ENCODE measurements around the gene EIF2AK2. TPM values are rescaled to one million over a fixed set of nuclear protein-coding genes. Genes with fewer than 3 reads are reported as not detected.

EIF2AK2 gene
- total and polyA plus RNA-seq, 4 donors = 7.5 to 40.1 (median 19.9) TPM

- Histone ChIP-seq H3K27me3 (ENCODE audit: control insufficient read depth in 3 of 3, insufficient read depth in 3 of 3, low read length in 2 of 3) (no peaks in the 10 kb centered on the region), H3K27ac (ENCODE audit: low read depth in 1 of 2, low read length in 1 of 2) (no peak overlapping the region), H3K4me1 (ENCODE audit: control insufficient read depth in 5 of 5, insufficient read depth in 5 of 5, low read length in 5 of 5) (no peaks in the 10 kb centered on the region), H3K9me3 (ENCODE audit: control insufficient read depth in 4 of 4, insufficient read depth in 3 of 4, low read length in 3 of 4) (no peaks in the 10 kb centered on the region), H3K36me3 (ENCODE audit: control insufficient read depth in 4 of 4, insufficient read depth in 4 of 4, low read length in 4 of 4) (peaks cover 9 to 15% (median 12%) of the 10 kb centered on the region in 4 donors), H3K4me3 (no peak overlapping the region), H3K9ac (ENCODE audit: insufficient read depth in 1 of 2, low read length in 2 of 2) (no peak overlapping the region)
- DNase-seq (no peak), ATAC-seq (ENCODE audit: insufficient read depth, low FRiP score) (no peak)
- no peak for TF ChIP-seq CTCF (IDR thresholded peaks at IDR 0.05; ENCODE audit: control extremely low read depth, extremely low read depth)
- 71 to 96% methylated on average over 1 of the region's 1 CpG for WGBS, 2 donors
Measured at GRCh38 chr2:37100054-37100453, 56.7 kb downstream of the EIF2AK2 start.

GRCh38 chr2:37098416-37099118 lies 58.2 kb downstream of the EIF2AK2 start:
- 94 to 97% methylated on average over 4 of the region's 4 CpGs for WGBS, 2 donors

GRCh38 chr2:37096568-37096967 lies 60.2 kb downstream of the EIF2AK2 start:
- DNase-seq (no peak), ATAC-seq (ENCODE audit: insufficient read depth, low FRiP score) (no peak)
- no peaks in the 10 kb centered on the region for H3K27me3 ChIP-seq (ENCODE audit: control insufficient read depth in 3 of 3, insufficient read depth in 3 of 3, low read length in 2 of 3)
- H3K9ac ChIP-seq (ENCODE audit: insufficient read depth in 1 of 2, low read length in 2 of 2) = no peak overlapping the region
- H3K4me1 ChIP-seq (ENCODE audit: control insufficient read depth in 5 of 5, insufficient read depth in 5 of 5, low read length in 5 of 5) = no peaks in the 10 kb centered on the region
- H3K27ac ChIP-seq (ENCODE audit: low read depth in 1 of 2, low read length in 1 of 2) = no peak overlapping the region
- peaks cover 9 to 28% (median 18%) of the 10 kb centered on the region in 4 donors for H3K36me3 ChIP-seq (ENCODE audit: control insufficient read depth in 4 of 4, insufficient read depth in 4 of 4, low read length in 4 of 4)
- TF ChIP-seq CTCF (IDR thresholded peaks at IDR 0.05; ENCODE audit: control extremely low read depth, extremely low read depth) = no peak
- no peaks in the 10 kb centered on the region for H3K9me3 ChIP-seq (ENCODE audit: control insufficient read depth in 4 of 4, insufficient read depth in 3 of 4, low read length in 3 of 4)
- no peak overlapping the region for H3K4me3 ChIP-seq
- WGBS, 2 donors = 96% methylated on average over 1 of the region's 1 CpG

More at GRCh38 chr2:37098416-37099118, 58.2 kb downstream of the EIF2AK2 start:
- H3K36me3 ChIP-seq (ENCODE audit: control insufficient read depth in 4 of 4, insufficient read depth in 4 of 4, low read length in 4 of 4) = peaks cover 14 to 22% (median 18%) of the 10 kb centered on the region in 4 donors
- no peak for TF ChIP-seq CTCF (IDR thresholded peaks at IDR 0.05; ENCODE audit: control extremely low read depth, extremely low read depth)
- no peak overlapping the region for H3K4me3 ChIP-seq
- H3K27me3 ChIP-seq (ENCODE audit: control insufficient read depth in 3 of 3, insufficient read depth in 3 of 3, low read length in 2 of 3) = no peaks in the 10 kb centered on the region
- no peaks in the 10 kb centered on the region for H3K9me3 ChIP-seq (ENCODE audit: control insufficient read depth in 4 of 4, insufficient read depth in 3 of 4, low read length in 3 of 4)
- no peak for ATAC-seq (ENCODE audit: insufficient read depth, low FRiP score)
- H3K27ac ChIP-seq (ENCODE audit: low read depth in 1 of 2, low read length in 1 of 2) = no peak overlapping the region
- no peaks in the 10 kb centered on the region for H3K4me1 ChIP-seq (ENCODE audit: control insufficient read depth in 5 of 5, insufficient read depth in 5 of 5, low read length in 5 of 5)
- DNase-seq = no peak
- no peak overlapping the region for H3K9ac ChIP-seq (ENCODE audit: insufficient read depth in 1 of 2, low read length in 2 of 2)

Measured in lung (tissue), 12 donors.